HG03354 (cell line): ENCODE results near the gene FHL3.

Source experiments
- ATAC-seq: cut with Tn5 transposase; IDR thresholded peaks from one replicate; pipeline ENCODE4 v1.9.1; 2021; ENCODE audit warnings: mild to moderate bottlenecking; ENCODE audit not compliant: unreplicated experiment, poor library complexity, severe bottlenecking

Gene FHL3

GRCh38 chr1:38005195-38006007, at the start of gene FHL3:
Gene FHL3, minus strand, starts transcription at chr1:38005514. Its CDS starts 6,102 bp downstream, at chr1:37999412.
- ATAC-seq: peak; percentile 38

DNA sequence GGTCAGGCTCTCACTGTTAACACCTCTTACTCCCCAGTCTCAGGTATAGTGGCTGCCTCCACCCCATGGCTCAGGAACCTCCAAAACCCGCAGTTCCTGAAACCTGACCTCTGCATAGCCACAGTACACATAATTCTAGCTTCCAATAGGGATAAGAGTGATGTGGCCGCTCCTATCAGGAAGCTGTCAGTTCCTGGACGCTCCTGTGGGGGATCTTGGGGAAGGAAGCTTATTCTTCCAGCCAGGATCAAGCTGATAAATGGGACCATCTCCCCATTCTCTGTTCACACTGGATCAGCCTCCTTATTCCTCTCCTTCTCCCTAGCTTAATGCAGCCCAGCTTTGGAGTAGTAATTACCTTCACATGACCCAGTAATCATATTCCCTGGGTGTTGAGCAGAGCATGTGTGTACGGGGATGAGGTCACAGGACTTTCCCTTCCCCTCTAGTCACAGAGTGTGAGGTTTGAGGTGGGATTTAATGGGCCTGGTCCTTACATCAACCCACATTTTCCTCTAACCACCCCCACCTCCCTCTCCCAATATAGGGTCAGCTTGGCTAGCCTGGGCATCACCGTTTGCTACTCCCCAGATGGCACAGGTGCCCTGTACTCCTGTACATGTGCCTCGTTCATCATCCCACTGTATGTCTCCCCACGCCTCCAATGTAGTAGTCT, 48.2 kb upstream of the FHL3 start:
- no peak for ATAC-seq

GRCh38 chr1:38052750-38053415, 47.6 kb upstream of the FHL3 start:
- peak; percentile 78 for ATAC-seq

DNA sequence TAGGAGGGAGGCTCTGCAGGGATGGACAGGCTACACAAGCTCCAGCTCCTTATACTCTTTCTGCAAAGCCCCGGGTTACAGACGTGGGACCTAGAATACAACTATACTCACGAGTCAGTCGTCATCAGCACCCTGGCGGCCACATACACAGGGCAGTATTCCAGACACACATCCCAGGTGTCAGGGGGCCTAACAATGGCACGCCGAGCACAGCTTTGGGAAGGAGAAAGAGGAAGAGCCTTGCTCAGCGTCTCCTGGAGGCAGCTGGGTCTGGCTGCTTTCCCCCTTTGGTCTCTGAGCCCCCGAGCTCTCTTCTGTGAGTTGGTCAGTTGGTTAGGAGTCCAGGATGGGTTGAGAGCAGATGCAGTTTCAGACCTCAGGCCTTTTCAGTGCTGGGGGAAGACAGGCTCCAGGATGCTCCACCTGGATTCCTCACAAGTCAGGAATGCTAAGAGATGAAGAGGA, 45.8 kb upstream of the FHL3 start:
- no peak for ATAC-seq

- ATAC-seq: no peak
Observed at GRCh38 chr1:38050397-38051078, 45.2 kb upstream of the FHL3 start.

- ATAC-seq: no peak
Observed at GRCh38 chr1:38047603-38048141, 42.4 kb upstream of the FHL3 start.

- peak; percentile 64 for ATAC-seq
Observed at GRCh38 chr1:38046884-38047602, 41.7 kb upstream of the FHL3 start.

- ATAC-seq: peak; percentile 26
Observed at GRCh38 chr1:38046333-38046883, 41.1 kb upstream of the FHL3 start, which contains the start of gene POU3F1. Gene POU3F1, minus strand, starts transcription at chr1:38046793. Its CDS starts 50 bp downstream, at chr1:38046743.

DNA sequence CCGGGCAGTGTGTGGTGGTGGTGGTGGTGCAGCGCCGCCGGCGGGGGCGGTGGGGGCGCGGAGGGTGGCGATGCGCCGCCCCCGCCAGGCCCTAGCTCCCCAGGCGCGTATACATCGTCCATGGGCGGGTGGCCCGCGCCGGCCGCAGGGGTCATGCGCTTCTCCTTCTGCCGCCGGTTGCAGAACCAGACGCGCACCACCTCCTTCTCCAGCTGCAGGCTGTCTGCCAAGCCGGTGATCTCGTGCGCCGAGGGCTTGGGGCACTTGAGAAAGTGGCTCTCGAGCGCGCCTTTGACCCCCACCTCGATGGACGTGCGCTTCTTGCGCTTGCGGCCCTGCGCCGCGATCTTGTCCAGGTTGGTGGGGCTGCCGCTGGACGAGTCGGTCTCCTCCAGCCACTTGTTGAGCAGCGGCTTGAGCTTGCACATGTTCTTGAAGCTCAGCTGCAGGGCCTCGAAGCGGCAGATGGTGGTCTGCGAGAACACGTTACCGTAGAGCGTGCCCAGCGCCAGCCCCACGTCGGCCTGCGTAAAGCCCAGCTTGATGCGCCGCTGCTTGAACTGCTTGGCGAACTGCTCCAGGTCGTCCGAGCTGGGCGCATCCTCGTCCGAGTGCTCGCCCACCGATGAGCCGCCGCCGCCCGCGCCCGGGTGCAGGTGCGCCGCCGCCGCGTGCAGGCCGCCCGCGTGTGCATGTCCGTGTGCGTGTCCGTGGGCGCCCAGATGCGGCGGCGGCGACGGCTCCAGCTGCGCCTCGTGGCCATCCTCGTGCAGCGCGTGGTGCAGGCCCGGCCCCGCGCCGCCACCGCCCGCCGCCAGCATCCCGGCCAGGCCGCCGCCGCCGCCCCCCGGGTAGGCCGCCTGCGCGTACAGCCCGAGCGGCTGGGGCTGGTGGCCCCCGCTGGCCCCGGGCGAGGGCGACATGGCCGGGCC, 40.4 kb upstream of the FHL3 start:
- ATAC-seq: peak; percentile 7

DNA sequence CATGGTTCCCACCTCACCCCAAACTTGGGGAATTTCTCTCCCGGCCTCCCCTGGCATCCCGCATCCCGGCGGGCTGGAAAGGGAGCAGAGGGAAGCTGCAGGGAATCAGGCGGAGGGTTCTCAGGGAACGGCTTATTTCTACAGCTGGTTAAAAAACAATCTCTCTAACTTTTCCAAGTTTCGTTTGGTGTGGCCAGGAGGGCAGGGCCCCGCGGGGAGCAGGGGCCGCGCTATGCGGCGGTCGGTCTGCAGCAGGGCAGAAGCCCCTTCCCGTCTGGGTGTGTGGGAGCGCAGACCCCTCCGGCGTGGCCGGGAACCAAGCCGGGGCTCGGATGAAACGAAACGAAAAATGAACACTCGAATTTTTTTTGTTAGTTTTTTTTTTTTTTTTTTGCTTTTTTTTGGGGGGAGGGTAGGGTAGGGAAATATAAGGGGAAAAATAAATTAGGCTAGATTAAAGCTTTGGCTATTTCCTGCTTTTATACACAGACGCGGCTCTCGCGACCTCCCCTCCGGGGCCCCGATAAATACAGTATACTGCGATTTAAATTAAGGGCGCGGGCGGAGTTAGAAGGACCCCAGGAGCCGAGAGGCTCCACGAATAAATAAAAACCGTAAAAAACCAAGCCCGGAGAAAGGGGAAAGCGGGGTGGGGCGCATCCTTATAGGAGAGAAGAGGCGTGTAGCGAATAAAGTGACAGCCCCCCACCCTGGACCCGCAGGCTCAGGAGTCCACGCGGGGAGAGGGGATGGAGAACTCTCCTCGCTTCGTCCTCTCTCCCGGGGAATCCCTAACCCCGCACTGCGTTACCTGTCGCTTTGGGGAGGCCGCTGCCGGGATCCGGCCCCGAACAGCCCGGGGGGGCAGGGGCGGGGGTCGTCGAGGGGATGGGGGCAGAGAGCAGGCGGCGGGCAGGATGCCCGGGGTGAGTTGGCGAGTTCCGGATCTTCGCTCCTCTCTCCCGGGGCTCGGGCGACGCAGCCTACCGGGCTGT, 39.2 kb upstream of the FHL3 start:
- no peak for ATAC-seq

DNA sequence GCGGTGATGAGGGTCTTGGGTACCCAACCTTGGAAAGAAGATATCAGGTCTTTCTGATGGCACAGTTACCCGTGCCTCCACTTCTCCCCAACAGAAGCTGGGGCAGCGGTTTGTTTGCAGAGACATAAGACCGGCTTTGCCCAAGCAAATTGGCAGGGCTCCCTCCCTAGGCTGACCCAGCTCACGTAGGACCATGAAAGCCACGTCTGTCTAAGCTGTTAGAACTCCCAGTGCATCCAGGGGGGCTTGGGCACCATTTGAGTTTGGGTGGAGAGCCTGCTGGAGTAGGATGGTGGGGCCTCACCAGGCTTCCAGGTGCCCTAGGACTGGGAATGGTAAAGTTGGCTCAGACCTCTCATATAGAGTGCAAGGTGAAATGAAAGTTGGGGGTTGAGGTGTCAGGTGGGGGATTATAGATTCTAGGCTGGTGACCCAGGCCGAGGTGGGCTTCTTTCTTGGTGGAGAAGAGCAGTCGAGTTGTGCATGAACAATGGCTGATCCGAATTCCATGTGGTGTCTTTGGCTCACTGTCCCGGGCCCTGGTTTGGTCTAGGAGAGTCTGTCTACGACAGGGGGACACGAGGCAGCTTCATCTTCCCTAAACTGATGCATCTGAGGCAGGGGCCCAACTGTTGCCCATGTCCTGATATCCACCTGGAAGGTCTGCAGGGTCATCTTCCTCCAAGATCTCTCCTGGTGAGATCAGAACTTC, 37.9 kb upstream of the FHL3 start:
- no peak for ATAC-seq

DNA sequence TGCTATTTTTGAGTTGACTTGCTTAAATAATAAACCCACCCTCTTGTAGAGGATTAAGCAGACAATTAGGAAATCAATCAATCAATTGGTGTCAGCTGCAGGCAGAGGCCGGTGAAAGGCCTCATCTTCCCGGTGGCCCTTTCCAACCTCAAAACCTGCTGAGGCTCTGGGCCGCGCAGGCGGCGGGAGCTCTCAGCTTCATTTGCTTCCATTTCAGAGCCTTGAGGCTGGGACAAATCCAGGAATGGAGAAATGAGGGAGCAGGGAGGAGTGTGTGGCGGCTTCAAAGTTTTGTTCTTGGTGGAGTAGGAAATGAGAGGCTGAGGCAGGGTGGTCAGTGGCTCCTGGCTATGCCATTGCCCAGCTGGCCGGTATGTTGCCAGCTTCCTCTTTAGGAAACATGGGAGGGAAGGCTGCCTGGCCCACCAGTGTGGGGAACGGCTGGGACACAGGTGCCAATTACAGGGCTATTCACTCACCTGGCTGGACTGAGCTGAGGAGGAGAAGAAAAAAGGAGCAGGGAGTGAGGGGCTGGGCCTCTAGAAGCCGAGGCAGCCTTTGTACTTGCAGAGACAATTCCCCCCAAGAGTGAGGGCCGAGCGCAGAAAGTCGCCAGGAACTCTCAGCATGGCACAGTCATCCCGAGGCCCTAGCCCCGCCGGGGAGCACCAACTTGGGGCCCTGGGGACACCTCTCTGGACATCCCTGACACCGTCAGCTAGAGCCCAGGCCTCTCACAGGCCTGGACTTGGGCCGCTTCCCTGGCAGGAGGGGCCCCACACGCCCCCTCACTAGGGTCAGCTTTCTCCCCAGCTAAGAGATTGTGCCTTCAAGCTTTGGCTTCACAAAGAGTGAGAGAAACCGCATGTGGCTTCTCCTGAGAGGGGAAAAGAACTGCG, 36.9 kb upstream of the FHL3 start:
- no peak for ATAC-seq

DNA sequence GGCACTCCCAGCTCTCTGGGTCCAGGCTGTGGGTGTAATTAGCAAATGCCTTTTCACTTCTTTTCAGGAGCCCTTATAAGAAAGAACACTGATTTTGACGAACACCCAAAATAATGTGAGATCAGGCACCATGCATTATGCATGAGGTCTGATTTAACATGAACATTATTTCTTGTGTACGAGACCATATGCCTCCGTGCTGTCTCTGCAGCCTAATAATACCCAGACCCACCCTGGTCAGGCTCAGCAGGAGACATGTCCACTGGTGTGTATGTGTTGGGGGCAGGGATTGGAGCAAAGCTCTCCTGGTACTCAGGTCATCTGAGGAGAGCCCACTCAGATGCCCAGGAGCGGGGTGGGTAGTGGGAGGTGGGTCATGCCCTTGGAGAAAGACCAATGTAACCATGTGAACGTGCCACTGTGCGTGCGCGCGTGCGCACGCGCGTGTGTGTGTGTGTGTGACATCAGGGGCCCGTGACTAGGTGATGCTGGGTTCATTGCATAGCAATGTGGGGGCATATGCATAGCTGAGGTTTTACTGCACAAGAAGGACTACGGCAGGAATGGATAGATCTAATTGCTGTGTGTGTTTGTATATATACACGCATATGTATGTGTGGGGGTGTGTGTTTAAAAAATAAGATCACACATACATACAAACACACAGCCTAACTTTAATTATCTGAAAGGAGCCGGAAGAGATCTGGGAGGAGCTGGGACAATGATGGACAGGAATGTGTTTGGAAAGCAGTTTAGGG, 34.2 kb upstream of the FHL3 start:
- ATAC-seq: no peak

DNA sequence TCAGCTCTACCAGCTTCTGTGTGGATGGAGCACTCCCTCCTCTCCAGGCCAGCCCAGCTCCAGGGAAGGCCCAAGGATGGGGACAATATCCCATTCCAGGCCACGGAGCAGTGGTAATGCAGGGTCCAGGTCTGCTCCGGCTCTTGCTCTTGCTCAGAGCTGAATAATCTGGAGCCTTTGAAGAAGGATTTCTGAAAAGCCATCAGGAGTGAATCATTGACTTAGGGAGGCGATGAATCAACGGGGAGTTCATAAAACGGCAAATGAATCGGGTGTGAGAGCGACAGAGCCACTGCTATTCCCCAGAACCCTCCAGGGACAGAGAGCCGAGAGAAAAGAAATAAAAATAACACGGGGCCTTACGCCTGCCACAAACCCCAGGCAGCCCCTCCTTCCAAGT, 33.5 kb upstream of the FHL3 start:
- ATAC-seq: no peak
